ENCODE results near the gene KCNQ1. TPM values are rescaled to one million over a fixed set of nuclear protein-coding genes. Genes with fewer than 3 reads are reported as not detected.

Gene KCNQ1
- total RNA-seq, 6 donors from 2014 or later: 18.0 to 45.4 (median 32.7) TPM

DNA sequence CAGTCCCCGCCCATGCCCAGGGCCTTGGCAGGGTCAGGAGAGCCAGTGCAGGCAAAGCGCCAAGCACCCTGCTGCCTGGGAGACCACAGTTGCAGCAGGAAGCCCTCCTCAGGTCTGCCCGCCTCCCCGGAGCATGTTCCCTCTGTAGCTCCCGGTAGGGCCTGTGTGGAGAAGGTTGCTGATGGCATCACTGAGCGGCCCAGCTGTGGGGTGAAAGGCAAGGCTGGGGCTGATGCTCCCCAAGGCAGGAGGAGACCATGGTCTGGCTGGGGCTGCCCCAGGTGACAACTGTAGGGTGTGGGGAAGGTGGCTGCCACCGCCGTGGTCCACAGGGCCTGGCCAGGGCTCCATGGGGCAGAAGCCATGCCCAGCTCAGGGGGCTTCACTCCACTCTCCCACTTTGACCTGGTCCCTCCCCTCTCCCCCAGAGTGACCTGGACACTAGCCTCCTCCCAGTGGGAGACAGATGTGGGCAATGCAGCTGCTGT lies 387.8 kb downstream of the KCNQ1 start:
- H3K36me3 ChIP-seq: no peaks in the 10 kb centered on the region
- no peak overlapping the region for H3K4me3 ChIP-seq
- H3K4me1 ChIP-seq: peaks cover 9 to 34% (median 29%) of the 10 kb centered on the region in 4 donors
- H3K9me3 ChIP-seq: no peaks in the 10 kb centered on the region
- ATAC-seq (ENCODE audit: low FRiP score in 2 of 2) (no peak), DNase-seq (peak in 1 of 2 donors; percentile 59)
- no peak overlapping the region for H3K27ac ChIP-seq
- H3K27me3 ChIP-seq: no peaks in the 10 kb centered on the region
- WGBS, 2 donors: 72 to 89% methylated on average over 2 to 7 of the region's 8 CpGs
- TF ChIP-seq POLR2A (IDR thresholded peaks at IDR 0.05) (no peak), POLR2AphosphoS5 (IDR thresholded peaks at IDR 0.05) (no peak), EP300 (IDR thresholded peaks at IDR 0.05) (no peak)
- TF ChIP-seq, protein P1, sequence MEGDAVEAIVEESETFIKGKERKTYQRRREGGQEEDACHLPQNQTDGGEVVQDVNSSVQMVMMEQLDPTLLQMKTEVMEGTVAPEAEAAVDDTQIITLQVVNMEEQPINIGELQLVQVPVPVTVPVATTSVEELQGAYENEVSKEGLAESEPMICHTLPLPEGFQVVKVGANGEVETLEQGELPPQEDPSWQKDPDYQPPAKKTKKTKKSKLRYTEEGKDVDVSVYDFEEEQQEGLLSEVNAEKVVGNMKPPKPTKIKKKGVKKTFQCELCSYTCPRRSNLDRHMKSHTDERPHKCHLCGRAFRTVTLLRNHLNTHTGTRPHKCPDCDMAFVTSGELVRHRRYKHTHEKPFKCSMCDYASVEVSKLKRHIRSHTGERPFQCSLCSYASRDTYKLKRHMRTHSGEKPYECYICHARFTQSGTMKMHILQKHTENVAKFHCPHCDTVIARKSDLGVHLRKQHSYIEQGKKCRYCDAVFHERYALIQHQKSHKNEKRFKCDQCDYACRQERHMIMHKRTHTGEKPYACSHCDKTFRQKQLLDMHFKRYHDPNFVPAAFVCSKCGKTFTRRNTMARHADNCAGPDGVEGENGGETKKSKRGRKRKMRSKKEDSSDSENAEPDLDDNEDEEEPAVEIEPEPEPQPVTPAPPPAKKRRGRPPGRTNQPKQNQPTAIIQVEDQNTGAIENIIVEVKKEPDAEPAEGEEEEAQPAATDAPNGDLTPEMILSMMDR (IDR thresholded peaks at IDR 0.05): no peak

DNA sequence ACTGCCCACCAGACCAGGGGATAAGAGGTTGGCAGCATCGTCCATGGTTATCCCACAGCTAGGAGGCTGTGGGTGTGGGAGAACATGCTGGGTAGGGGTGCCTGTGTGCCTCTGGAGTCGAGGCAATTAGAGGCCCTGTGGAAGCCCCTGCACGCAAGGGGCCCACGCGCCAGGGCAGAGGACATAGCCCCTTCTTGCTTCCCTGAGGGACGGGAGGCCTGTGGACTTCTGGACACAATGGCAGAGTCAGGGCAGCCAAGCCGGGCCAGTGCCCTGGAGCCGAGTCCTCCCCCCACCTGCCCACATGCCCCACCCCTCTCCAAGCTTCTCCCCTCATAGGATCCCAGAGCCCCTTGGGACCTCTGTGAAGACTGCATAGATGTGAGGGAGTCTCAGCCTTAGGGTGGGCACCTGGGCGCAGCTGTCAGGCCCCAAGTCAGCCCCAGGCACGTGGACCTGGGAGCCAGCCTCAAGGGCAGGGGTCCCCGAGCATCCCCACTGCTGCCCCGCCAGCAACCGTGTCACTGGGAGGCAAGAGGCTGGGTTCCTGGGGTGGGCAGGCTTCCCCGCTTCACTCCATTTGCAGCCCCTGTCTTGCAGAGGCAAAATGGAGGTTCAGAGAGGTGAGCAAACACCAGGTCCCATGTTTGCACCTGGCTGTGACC lies 388.4 kb downstream of the KCNQ1 start:
- H3K27ac ChIP-seq: no peak overlapping the region
- no peak overlapping the region for H3K4me3 ChIP-seq
- no peaks in the 10 kb centered on the region for H3K9me3 ChIP-seq
- H3K4me1 ChIP-seq: peaks cover 9 to 35% (median 25%) of the 10 kb centered on the region in 4 donors
- H3K27me3 ChIP-seq: no peaks in the 10 kb centered on the region
- no peaks in the 10 kb centered on the region for H3K36me3 ChIP-seq
- DNase-seq: peak in 1 of 2 donors; percentile 63
- 88 to 94% methylated on average over 6 to 14 of the region's 14 CpGs for WGBS, 2 donors
- TF ChIP-seq POLR2AphosphoS5 (IDR thresholded peaks at IDR 0.05) (no peak), POLR2A (IDR thresholded peaks at IDR 0.05) (no peak), EP300 (IDR thresholded peaks at IDR 0.05) (no peak)
- TF ChIP-seq, protein P1 (IDR thresholded peaks at IDR 0.05): no peak
- no peak for ATAC-seq (ENCODE audit: low FRiP score in 2 of 2)

DNA sequence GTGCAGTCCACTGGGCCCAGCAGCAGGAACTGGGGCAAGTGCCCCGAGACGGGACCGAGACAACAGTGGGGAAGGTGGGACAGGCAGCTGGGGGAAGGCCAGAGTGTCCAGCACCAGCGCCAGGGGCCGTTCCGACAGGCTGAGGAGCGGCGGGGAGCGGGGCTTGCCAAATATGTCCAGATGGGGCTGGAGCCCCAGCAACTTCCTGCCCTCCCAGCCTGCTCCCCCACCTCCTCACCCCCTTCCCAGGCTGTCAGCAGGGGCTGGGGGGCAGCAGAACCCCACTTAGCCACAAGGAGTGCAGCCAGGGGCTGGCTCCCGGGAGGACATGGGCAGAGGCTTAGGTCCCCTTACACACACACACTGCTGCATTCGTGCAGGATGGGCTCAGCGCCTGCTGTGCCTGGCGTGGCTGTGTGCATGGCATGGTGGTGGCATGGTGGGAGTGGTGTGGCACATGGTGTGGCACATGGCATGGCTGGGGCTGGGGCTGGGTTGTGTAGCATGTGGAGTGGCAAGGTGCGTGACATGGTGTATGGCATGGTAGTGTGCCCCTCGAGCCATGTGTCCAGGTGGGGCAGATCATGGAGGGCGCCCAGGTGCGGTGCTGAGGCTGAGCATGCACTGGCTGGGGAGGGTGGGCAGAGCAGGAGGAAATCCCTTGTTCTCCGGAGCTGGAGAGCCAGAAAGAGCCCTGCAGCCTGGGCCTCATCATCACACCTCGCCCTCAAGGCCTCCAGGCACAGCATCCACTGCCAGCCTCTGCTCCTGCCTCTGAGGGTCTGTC lies 389.1 kb downstream of the KCNQ1 start:
- H3K27me3 ChIP-seq: no peaks in the 10 kb centered on the region
- ATAC-seq (ENCODE audit: low FRiP score in 2 of 2): no peak
- peak in 1 of 2 donors; percentile 50 for DNase-seq
- WGBS, 2 donors: 85 to 98% methylated on average over 9 to 17 of the region's 19 CpGs
- no peaks in the 10 kb centered on the region for H3K36me3 ChIP-seq
- H3K9me3 ChIP-seq: no peaks in the 10 kb centered on the region
- H3K4me3 ChIP-seq: no peak overlapping the region
- no peak overlapping the region for H3K27ac ChIP-seq
- no peak for TF ChIP-seq POLR2AphosphoS5 (IDR thresholded peaks at IDR 0.05)
- TF ChIP-seq EP300 (IDR thresholded peaks at IDR 0.05): no peak
- no peak for TF ChIP-seq POLR2A (IDR thresholded peaks at IDR 0.05)
- TF ChIP-seq, protein P1 (IDR thresholded peaks at IDR 0.05): no peak
- H3K4me1 ChIP-seq: peaks cover 9 to 35% (median 27%) of the 10 kb centered on the region in 4 donors

DNA sequence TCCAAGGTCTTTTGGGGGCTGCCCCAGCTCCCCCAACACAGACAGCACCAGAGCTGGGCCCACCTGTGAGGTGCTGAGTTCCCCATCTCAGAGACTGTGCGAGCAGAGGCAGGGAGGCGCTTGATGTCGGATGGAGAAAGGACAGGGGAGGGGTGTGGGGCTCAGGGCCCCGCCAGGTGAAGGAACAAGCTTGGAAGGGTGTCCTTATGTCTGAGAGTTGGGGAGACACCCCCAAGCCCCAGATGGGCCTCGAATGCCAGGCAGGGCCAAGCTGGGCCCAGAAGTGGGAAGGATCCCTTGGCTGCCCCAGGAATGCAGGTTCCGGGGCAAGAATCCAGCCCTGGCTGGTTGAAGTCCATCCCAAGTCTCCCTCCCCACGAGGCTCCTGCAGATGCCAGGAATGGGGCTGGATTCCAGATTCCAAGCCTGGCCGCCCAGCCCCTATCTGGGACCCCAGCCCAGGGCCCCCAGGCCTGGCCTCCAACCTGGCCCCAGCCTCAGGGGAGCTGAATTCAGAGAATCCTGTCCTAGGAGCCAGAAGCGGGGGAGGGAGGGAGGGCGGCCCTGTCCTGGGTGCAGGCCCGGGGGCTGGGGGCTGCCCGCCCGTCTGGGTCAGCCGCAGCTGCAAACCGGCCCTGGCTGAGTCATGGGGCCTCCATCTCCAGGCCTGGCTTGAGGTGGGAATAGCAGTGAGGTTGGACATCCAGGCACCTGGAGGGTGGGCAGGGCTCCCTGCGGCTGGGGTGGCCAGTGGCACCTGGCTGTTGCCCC lies 389.9 kb downstream of the KCNQ1 start:
- ATAC-seq (ENCODE audit: low FRiP score in 2 of 2) (no peak), DNase-seq (peak in 1 of 2 donors; percentile 61)
- peaks cover 12 to 37% (median 29%) of the 10 kb centered on the region in 4 donors for H3K4me1 ChIP-seq
- TF ChIP-seq POLR2A (IDR thresholded peaks at IDR 0.05) (no peak), POLR2AphosphoS5 (IDR thresholded peaks at IDR 0.05) (no peak), EP300 (IDR thresholded peaks at IDR 0.05) (no peak)
- TF ChIP-seq, protein P1 (IDR thresholded peaks at IDR 0.05): no peak
- no peak overlapping the region for H3K27ac ChIP-seq
- H3K4me3 ChIP-seq: no peak overlapping the region
- H3K27me3 ChIP-seq: no peaks in the 10 kb centered on the region
- H3K9me3 ChIP-seq: no peaks in the 10 kb centered on the region
- no peaks in the 10 kb centered on the region for H3K36me3 ChIP-seq
- 80 to 88% methylated on average over 4 to 15 of the region's 16 CpGs for WGBS, 2 donors

Measured in upper lobe of left lung (tissue), 6 donors.